ENCODE results near the gene SOBP.

The SOBP gene

DNA sequence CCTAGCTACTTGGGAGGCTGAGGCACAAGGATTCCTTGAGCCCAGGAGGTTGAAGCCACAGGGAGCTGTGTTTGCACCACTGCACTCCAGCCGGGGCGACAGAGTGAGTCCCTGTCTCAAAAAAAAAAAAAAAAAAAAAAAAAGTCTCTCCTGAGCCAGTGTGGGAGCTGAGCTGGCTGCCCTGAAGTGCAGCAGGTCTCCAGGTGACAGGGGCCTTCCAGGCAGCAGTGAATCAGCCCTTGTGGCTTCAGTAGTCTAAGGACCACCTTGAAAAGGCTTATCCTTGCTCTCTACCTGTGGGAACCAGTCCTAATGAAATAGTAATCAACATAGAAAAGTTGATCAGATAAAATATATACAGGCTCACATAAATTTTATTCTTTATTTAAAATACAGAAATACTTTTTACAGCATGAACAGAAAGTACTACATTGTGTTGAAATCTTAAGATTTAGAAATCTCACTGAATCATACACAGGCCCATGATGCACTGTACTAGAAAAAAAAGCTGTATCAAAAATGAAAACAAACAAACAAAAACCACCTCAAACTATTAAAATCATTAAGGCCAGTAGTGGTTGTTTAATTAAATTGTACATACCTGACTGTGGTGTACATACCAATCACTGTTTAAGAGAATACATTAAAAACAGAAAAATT is 205.3 kb downstream of the SOBP start:
- DNase-seq, result no peak

DNA sequence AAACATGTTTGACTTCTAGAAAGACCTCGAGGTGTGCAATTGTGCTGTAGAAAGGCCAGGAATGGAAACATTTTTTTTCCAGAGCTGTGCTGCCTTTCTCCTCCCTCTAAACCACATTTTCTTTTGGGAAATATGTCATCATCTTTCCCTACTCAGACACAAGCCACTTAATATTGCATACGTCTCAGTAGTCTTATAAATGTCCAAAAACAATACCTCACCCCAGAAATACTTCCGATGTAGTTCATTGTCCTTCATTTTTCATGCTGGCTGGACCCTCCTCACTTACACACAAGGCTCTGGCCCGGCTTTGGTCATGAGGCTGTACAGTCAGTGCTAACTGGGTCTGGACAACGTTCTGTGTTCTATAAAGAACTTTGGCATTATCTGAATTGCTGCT is 207.8 kb downstream of the SOBP start:
- no peak for DNase-seq

DNA sequence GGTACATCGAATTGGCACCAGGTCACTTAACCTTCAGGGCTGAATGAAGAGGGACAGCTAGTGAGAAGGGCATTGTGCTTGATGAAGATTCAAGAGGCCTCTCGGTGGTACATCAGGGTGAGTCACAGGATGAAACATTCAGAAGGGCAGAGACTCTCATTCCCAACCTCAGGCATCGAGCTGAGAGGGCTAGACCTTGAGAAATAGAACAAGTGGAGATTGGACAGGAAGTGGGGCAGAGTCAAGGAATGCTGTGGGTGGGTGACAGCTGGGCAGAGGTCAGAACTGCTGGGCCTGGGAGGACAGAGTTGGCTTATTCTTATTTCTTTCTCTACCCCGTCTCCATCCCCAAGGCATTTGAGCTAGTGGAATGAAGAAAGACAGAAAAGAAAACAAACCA is 208.2 kb downstream of the SOBP start:
- DNase-seq, result no peak

DNA sequence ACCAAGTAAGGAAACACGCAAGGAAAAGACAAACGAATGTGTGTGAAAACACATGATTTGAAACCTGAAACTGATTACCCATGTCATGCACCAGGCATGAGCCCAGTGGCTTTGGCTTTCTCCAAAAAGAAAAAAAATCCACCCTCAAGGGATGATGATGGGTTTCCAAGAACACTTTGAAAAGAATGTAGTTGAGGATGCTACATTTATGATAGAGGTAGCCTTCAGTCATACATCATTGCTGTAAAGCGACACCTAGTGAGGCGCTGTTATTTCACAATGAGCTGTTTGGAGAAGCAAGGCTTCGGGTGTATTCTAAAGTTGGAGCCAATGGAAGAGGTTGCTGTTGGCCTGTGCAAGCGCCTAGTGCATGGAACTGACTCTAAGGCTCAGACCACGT is 209.3 kb downstream of the SOBP start:
- DNase-seq, result no peak

DNA sequence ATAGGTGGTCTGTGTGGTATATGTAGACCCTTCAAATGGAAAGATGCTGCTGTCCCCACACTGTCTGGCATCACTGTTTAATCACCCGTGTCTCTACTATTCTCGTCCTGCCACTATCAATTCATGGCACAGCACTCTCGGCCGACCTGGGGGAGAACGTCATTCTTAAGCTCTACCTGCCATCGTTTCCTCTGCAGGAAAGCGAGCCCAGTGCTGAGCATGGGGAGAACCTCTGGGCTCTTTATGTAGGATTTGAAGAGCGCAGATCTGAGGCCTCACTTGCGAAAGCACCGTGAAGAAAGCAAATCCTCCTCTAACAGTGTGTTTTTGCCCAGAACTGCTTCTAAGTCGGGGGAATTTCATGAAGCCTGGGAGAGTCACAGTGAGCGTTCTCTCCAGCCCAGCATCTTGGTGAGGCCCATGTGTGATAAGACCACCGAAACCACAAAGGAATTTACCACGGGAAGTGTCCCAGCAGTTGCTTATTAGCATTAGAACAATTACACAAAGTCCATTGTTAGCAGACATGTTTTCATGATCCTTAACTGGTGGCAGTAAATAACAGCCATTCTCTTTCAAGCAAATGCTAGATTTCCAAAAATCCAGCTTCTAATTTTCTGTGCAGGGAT is 209.9 kb downstream of the SOBP start:
- no peak for DNase-seq

DNA sequence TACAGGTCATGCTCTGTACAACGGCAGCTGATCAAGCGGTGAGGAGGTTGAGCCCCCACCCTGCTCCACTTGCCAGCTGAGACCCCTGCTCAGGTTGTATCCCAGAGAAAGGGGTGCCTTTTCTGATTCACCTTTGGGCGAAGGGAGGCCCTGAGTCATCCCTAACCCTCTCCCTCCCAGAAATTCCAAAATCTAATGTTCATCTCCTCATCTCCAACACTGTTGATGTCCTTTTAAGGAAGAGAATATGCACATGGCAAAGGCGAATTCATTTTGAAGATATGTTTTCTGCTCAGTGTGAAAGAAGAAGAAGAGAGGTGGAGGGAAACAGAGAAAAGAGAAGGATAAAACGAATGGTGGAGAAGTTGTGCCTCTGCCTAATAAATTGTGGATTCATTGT is 213.7 kb downstream of the SOBP start:
- no peak for DNase-seq

DNA sequence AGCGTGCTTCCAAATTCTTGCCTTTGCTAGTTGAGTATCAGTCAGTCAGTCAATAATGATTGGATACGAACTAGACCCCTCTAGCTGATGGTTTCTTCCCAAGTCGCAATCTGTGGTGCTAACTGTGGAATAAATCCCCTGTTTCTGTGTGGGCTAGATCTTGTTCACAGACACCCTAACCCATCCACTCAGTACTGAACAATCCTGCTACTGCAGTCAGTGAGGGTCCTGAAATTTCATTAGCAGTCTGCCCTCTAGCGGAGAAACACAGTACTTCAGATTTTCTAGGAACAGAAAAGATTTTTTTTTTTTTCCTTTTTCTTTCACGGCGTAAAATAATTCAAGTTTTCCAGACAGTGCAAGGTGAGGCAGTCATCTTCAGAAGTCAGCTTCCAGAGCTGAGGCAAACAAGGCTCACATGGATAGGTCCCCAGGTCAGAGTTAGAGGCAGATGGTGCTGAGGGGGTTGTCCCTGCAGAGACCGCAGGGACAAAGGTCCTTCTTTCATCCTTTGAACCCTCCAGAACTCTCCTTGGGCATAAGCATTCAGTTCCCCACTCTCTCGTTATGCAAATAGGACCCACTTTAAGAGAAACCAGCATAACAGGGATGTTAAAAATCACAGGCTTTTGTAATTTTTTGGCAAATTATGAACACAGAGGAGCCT is 214.6 kb downstream of the SOBP start:
- peak in 1 of 2 experiments; percentile 46 for DNase-seq

DNA sequence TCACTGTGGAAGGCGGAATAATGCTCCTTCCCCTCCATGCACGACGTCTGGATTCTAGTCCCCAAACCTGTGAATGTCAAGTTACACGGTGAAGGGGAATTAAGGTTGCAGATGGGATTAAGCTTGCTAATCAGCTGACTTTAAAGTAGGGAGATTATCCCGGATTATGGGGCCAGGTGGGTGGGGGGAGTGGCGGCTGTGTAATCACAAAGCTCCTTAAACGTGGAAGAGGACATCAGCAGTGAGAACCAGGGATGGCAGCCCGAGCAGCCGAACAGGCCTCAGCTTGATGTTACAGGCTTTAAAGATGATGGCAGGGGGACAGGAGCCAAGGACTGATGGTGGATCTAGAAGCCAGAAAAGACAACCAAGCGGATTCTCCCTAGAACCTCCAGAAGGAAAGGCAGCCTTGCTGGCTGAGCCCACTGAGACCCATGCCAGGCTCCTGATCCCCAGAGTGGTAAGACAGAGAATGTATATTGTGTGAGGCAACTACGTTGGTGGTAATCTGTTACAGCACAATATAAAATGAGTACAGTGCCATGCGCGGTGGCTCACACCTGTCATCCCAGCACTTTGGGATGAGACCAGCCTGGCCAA is 216.7 kb downstream of the SOBP start:
- no peak for DNase-seq

DNA sequence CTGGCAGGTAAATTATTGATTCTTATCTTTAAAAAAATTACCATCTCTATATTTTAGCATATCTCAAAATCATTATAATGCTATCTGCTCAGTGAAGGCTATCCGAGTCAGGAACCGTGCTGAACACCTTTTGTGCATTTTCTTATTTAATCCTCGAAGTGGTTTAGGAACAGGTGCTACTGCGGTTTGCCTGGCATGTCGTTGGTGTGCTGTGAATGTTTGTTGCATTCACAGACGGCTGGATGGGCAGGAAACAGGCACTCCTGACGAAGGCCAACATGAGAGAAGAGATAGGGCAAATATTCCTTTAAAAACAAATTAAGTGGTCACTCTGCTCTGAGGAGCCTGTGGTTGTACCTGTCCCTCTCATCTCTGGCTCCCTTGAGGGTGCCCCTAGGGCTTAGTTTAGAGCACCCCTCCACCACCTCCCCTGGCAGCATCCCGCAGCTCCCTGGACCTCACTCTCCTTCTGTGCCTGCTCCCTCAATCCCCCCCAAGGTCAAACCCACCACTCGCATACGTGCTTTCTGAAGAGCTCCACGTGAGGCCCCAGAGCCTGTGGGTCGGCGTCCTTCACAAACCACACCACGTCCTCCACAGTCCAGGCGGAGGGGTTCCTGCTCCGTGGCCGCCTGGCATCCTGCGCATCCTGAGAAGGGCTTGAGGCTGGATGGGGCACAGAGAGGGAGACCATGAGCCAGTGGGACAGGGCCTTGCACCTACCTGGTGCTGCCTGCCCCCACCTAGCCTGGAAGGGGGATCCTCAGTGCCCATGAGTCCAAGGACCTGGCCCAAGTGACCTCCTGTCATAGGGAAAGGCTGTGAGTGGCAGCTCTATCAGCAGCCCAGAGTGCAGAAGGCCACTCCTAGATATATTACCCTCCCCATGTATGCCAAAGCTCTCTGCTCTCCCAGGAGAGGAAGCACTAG is 217.7 kb downstream of the SOBP start:
- peak; percentile 26 to 69 for DNase-seq

DNA sequence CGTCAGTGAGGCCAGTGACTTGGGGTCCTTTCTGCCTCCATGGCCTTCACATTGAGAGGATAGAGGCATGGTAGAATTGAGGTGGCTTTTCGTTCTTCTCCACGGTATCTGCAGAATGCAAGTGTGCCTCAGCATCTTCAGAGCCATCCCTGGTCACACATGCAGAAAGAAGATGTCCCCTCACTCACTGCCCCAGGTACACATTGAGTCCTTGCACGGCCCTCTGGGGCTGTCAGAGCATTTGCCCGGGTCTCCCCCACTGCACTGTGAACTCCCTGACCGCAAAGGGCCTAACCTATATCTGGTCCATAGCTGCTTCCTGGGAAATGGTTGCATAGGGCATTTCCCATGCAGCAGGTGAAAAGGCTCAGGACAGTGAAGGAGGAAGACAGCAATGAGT is 218.5 kb downstream of the SOBP start:
- no peak for DNase-seq

DNA sequence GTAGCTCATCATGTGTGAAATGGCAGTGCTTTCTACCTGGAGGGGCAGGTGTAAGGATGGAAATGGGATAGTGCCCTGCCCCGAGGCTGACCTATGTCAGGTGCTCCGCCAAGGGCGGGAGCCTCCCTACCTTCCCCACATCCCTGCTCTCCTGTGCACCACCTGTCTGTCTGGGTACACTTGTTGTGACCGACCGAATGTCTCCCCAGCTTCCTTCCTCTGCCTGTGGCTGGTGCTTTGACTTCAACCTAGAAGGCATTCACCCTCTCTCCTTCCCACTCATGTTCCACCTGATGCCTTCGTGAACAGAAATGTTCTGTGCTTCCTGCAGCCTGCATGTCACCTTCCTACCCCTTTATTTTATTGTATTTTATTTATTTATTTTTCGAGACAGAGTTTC is 219.4 kb downstream of the SOBP start:
- no peak for DNase-seq
